Measurements from ENCODE around the gene VTI1A. TPM values are rescaled to one million over a fixed set of nuclear protein-coding genes. Genes with fewer than 3 reads are reported as not detected.

Gene VTI1A
- polyA plus RNA-seq, 2 of the 4 experiments (the other 2 are of a cell fraction): 17.0 to 25.3 TPM

- no peak for TF ChIP-seq ATOH8 (CRISPR knock-in tag; IDR thresholded peaks at IDR 0.05; ENCODE audit: low read depth)
- no peak for TF ChIP-seq SMC3 (IDR thresholded peaks at IDR 0.05)
These were observed 166.6 kb downstream of the VTI1A start (continued) for GRCh38 chr10:112613620-112614019.

GRCh38 chr10:112614072-112614471 lies 167.1 kb downstream of the VTI1A start:
- FAIRE-seq: no peak
- CTCF ChIA-PET: interaction anchor here (1.0 to 1.7 kb wide), 2 partner anchors 8 to 11 kb away, joined by 3 read pairs; no protein-coding TSS in a partner anchor
- no peak overlapping the region for H3K4me3 ChIP-seq

GRCh38 chr10:112614586-112614985 lies 167.6 kb downstream of the VTI1A start:
- Histone ChIP-seq H3K9me3 (peaks cover 7% of the 10 kb centered on the region; the same call in 1 of the 3 replicates), H3K4me1 (0 out of 3 replicates have a peak, but pooled peaks cover 5% of the 10 kb centered on the region), H3K4me2 (no peak overlapping the region), H3K4me3 (no peak overlapping the region), H3K27ac (no peak overlapping the region)
- TF ChIP-seq CHD4 (IDR thresholded peaks at IDR 0.05; ENCODE audit: borderline replicate concordance) (no peak), HMGXB4 (CRISPR knock-in tag; IDR thresholded peaks at IDR 0.05; ENCODE audit: borderline replicate concordance) (no peak), ESRRA (IDR thresholded peaks at IDR 0.05; ENCODE audit: borderline replicate concordance, low read length) (no peak), CBX2 (IDR thresholded peaks at IDR 0.05; ENCODE audit: borderline replicate concordance, low read depth) (no peak), TP53 (CRISPR knock-in tag; IDR thresholded peaks at IDR 0.05) (no peak), KDM5A (IDR thresholded peaks at IDR 0.05) (no peak), RCOR1 (IDR thresholded peaks at IDR 0.05; ENCODE audit: low read depth, low read length) (no peak), EP300 (IDR thresholded peaks at IDR 0.05) (no peak), CHD2 (IDR thresholded peaks at IDR 0.05; ENCODE audit: low read length, partially characterized antibody) (no peak), NFE2L2 (conservative IDR thresholded peaks at IDR 0.05; ENCODE audit: low read length) (no peak), ATOH8 (CRISPR knock-in tag; IDR thresholded peaks at IDR 0.05; ENCODE audit: low read depth) (no peak), TFCP2L1 (CRISPR knock-in tag; IDR thresholded peaks at IDR 0.05) (no peak), RAD21 (conservative IDR thresholded peaks at IDR 0.05 in 1 of 2, IDR thresholded peaks at IDR 0.05 in 1 of 2) (no peak), EHF (CRISPR knock-in tag; IDR thresholded peaks at IDR 0.05) (no peak), RNF2 (IDR thresholded peaks at IDR 0.05; ENCODE audit: borderline replicate concordance, low read depth) (no peak)
- TF ChIP-seq, protein P1, sequence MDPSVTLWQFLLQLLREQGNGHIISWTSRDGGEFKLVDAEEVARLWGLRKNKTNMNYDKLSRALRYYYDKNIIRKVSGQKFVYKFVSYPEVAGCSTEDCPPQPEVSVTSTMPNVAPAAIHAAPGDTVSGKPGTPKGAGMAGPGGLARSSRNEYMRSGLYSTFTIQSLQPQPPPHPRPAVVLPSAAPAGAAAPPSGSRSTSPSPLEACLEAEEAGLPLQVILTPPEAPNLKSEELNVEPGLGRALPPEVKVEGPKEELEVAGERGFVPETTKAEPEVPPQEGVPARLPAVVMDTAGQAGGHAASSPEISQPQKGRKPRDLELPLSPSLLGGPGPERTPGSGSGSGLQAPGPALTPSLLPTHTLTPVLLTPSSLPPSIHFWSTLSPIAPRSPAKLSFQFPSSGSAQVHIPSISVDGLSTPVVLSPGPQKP (IDR thresholded peaks at IDR 0.05; ENCODE audit: low read depth, low read length): no peak
- CTCF ChIA-PET: interaction anchor here (1.0 to 1.7 kb wide), 2 partner anchors 8 to 12 kb away, joined by 3 read pairs; no protein-coding TSS in a partner anchor
- DNase-seq (ENCODE audit: low read depth in 1 of 2, low spot score in 1 of 2) (no peak), ATAC-seq (no peak), FAIRE-seq (no peak)
- POLR2A ChIA-PET: no interaction called here
- WGBS (ENCODE audit: missing lambda C conversion rate): 97% methylated on average over 1 of the region's 1 CpG

More at GRCh38 chr10:112614072-112614471, 167.1 kb downstream of the VTI1A start:
- Histone ChIP-seq H3K9me3 (peaks cover 7% of the 10 kb centered on the region; the same call in 1 of the 3 replicates), H3K4me1 (0 out of 3 replicates have a peak, but pooled peaks cover 5% of the 10 kb centered on the region), H3K27ac (no peak overlapping the region), H3K4me2 (no peak overlapping the region)
- POLR2A ChIA-PET: no interaction called here
- no peak for ATAC-seq
- no peak for TF ChIP-seq RAD21 (conservative IDR thresholded peaks at IDR 0.05 in 1 of 2, IDR thresholded peaks at IDR 0.05 in 1 of 2)
- TF ChIP-seq JUNB (IDR thresholded peaks at IDR 0.05): no peak
- no peak for TF ChIP-seq MAZ (IDR thresholded peaks at IDR 0.05; ENCODE audit: borderline replicate concordance, low read depth, low read length)
- no peak for TF ChIP-seq HEYL (CRISPR knock-in tag; IDR thresholded peaks at IDR 0.05)
- no peak for TF ChIP-seq SMC3 (IDR thresholded peaks at IDR 0.05)
- TF ChIP-seq NPAS2 (CRISPR knock-in tag; IDR thresholded peaks at IDR 0.05; ENCODE audit: borderline replicate concordance): no peak
- no peak for TF ChIP-seq BHLHE40 (IDR thresholded peaks at IDR 0.05; ENCODE audit: low read depth, low read length)
- TF ChIP-seq HES2 (IDR thresholded peaks at IDR 0.05): no peak
- TF ChIP-seq RARB (CRISPR knock-in tag; IDR thresholded peaks at IDR 0.05): no peak
- TF ChIP-seq, protein P1 (IDR thresholded peaks at IDR 0.05; ENCODE audit: low read depth, low read length): no peak
- 82% methylated on average over 6 of the region's 6 CpGs for WGBS (ENCODE audit: missing lambda C conversion rate)
- no peak for DNase-seq (ENCODE audit: low read depth in 1 of 2, low spot score in 1 of 2)

All from A549 (cell line).